Activated CD4-positive, alpha-beta T cell treated with anti-CD3 and anti-CD28 coated beads, Interleukin-2, amount 50 U/mL, for 4 hours (primary cell): Measurements from ENCODE around the gene SHOC1.
"Not testable (repeated sequence)": the region's sequence is repeated elsewhere in the genome, so short reads cannot be mapped to it uniquely, and the experiment has no call there.

Experiments used
- DNase-seq, 2 experiments: peaks; one replicate each; pipeline ENCODE4 v3.0.0-alpha.2; 2020

Gene SHOC1

GRCh38 chr9:111804636-111805035, 9.9 kb upstream of the SHOC1 start:
- no peak for DNase-seq

GRCh38 chr9:111803924-111804323, 9.2 kb upstream of the SHOC1 start:
- no peak for DNase-seq

GRCh38 chr9:111799915-111800526, 5.3 kb upstream of the SHOC1 start:
- no peak for DNase-seq

GRCh38 chr9:111799506-111799905, 4.8 kb upstream of the SHOC1 start:
- no peak for DNase-seq

- DNase-seq: no peak
Observed at GRCh38 chr9:111798786-111799185, 4.0 kb upstream of the SHOC1 start.

- no peak for DNase-seq
Observed at GRCh38 chr9:111795557-111795839, 761 bp upstream of the SHOC1 start.

- DNase-seq: not testable (repeated sequence)
Observed at GRCh38 chr9:111791821-111792220, 2.9 kb downstream of the SHOC1 start.

- DNase-seq: no peak
Observed at GRCh38 chr9:111789881-111790280, 4.9 kb downstream of the SHOC1 start.

- no peak for DNase-seq
Observed at GRCh38 chr9:111783857-111784256, 10.9 kb downstream of the SHOC1 start.

GRCh38 chr9:111783424-111783823, 11.3 kb downstream of the SHOC1 start:
- DNase-seq: no peak

- DNase-seq: no peak
Observed at GRCh38 chr9:111766066-111766465, 28.7 kb downstream of the SHOC1 start.

- DNase-seq: no peak
Observed at GRCh38 chr9:111762556-111762955, 32.2 kb downstream of the SHOC1 start.

GRCh38 chr9:111759762-111760639, 34.7 kb downstream of the SHOC1 start:
- peak; percentile 26 to 28 for DNase-seq

GRCh38 chr9:111754800-111755199, 39.9 kb downstream of the SHOC1 start:
- DNase-seq: no peak

- no peak for DNase-seq
Observed at GRCh38 chr9:111752455-111752854, 42.3 kb downstream of the SHOC1 start.
